ENCODE results near the gene ABL2.

ABL2 gene

DNA sequence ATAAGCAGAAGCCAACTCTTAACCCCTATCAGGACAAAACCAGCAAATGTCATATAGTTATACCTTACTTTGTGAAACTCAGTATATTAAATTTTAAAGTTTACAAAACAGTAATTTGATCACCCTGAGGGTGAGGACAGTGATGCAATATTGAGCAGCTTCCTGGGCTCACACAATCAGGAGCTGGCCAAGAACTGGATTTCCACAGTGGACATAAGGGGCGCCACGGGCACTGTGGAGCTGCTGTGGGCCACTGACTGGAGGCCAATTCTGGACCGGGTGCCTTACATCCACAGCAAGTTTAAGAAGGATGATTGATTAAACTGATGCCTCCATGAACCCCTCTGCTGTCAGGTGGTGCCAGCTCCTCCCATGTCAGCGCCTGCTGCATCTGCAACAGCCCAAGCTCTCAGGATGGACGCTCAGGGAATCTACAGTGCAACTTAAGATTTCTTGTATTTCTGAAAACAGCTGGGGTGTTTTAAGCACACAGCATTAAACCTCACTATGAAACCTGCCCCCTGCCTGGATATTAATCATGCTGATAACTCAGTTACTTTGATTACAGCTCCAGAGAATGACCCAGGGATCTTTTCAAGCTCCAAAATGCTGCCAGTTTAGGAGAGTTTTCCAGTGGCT lies 91.7 kb downstream of the ABL2 start:
- TF ChIP-seq TCF12 (IDR thresholded peaks at IDR 0.05; ENCODE audit: low read depth) (no peak), CEBPB (IDR thresholded peaks at IDR 0.05) (peak; percentile 31; the same call in 1 of the 2 replicates)
- TF ChIP-seq, protein P1, sequence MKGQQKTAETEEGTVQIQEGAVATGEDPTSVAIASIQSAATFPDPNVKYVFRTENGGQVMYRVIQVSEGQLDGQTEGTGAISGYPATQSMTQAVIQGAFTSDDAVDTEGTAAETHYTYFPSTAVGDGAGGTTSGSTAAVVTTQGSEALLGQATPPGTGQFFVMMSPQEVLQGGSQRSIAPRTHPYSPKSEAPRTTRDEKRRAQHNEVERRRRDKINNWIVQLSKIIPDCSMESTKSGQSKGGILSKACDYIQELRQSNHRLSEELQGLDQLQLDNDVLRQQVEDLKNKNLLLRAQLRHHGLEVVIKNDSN (IDR thresholded peaks at IDR 0.05) = no peak

DNA sequence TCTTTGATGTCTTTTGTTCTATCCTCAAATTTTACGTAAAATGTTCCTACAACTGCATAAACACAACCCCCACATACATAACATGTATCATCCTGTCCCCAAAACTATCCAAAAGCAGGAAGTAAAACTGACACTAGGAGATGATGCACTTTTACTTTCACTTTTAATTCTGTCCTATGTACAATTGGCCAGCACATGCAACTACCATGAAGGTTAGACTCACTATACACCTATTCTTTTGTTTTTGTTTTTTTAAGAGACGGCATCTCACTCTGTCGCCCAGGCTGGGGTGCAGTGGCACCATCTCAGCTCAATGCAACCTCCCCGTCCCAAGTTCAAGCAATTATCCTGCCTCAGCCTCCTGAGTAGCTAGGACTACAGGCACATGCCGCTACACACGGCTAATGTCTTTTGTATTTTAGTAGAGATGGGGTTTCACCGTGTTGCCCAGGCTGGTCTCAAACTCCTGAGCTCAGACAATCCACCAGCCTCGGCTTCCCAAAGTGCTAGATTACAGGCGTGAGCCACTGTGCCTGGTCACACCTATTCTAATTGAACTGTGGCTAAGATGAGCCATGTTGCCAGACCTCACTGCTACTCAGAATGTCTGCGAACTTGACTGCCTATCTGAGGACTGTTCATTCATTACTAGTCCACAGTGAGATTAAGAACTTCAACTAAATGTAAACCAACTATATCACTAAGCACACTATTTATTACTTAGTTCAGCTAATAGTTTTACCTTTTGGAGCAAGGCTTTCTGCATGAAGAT lies 99.6 kb downstream of the ABL2 start:
- TF ChIP-seq, protein P1 (IDR thresholded peaks at IDR 0.05) = no peak
- TF ChIP-seq YY1 (IDR thresholded peaks at IDR 0.05; ENCODE audit: low read depth) (no peak), TEAD4 (IDR thresholded peaks at IDR 0.05) (no peak), ZBTB7A (IDR thresholded peaks at IDR 0.05; ENCODE audit: low read depth) (no peak), NFIC (IDR thresholded peaks at IDR 0.05) (no peak), TAF1 (IDR thresholded peaks at IDR 0.05; ENCODE audit: low read depth) (no peak), CEBPB (IDR thresholded peaks at IDR 0.05) (no peak), EGR1 (IDR thresholded peaks at IDR 0.05) (no peak), CREB1 (IDR thresholded peaks at IDR 0.05; ENCODE audit: low read depth) (no peak), RAD21 (IDR thresholded peaks at IDR 0.05; ENCODE audit: low read depth) (no peak), EP300 (IDR thresholded peaks at IDR 0.05; ENCODE audit: borderline replicate concordance) (no peak), FOXM1 (IDR thresholded peaks at IDR 0.05; ENCODE audit: borderline replicate concordance, low read depth) (no peak)
- TF ChIP-seq, protein P2, sequence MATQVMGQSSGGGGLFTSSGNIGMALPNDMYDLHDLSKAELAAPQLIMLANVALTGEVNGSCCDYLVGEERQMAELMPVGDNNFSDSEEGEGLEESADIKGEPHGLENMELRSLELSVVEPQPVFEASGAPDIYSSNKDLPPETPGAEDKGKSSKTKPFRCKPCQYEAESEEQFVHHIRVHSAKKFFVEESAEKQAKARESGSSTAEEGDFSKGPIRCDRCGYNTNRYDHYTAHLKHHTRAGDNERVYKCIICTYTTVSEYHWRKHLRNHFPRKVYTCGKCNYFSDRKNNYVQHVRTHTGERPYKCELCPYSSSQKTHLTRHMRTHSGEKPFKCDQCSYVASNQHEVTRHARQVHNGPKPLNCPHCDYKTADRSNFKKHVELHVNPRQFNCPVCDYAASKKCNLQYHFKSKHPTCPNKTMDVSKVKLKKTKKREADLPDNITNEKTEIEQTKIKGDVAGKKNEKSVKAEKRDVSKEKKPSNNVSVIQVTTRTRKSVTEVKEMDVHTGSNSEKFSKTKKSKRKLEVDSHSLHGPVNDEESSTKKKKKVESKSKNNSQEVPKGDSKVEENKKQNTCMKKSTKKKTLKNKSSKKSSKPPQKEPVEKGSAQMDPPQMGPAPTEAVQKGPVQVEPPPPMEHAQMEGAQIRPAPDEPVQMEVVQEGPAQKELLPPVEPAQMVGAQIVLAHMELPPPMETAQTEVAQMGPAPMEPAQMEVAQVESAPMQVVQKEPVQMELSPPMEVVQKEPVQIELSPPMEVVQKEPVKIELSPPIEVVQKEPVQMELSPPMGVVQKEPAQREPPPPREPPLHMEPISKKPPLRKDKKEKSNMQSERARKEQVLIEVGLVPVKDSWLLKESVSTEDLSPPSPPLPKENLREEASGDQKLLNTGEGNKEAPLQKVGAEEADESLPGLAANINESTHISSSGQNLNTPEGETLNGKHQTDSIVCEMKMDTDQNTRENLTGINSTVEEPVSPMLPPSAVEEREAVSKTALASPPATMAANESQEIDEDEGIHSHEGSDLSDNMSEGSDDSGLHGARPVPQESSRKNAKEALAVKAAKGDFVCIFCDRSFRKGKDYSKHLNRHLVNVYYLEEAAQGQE (IDR thresholded peaks at IDR 0.05; ENCODE audit: low read depth) = no peak
- TF ChIP-seq, protein P3, sequence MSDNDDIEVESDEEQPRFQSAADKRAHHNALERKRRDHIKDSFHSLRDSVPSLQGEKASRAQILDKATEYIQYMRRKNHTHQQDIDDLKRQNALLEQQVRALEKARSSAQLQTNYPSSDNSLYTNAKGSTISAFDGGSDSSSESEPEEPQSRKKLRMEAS (IDR thresholded peaks at IDR 0.05) = no peak

DNA sequence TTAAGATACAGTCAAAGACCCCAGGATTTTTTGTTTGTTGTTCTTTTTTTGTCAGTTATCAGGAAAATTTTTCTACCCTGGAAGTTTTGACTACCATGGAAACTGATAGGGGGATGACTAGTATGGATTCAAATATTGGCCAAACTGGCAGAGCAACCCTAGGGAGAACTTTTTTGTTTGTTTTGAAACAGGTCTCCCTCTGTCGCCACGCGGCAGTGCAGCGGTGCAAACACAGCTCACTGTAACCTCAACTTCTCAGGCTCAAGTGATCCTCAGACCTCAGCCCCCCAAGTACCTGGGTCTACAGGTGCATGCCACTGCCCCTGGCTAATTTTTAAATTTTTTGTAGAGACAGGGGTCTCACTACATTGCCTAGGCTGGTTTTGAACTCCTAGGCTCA lies 101.0 kb downstream of the ABL2 start:
- TF ChIP-seq YY1 (IDR thresholded peaks at IDR 0.05; ENCODE audit: low read depth) = no peak

DNA sequence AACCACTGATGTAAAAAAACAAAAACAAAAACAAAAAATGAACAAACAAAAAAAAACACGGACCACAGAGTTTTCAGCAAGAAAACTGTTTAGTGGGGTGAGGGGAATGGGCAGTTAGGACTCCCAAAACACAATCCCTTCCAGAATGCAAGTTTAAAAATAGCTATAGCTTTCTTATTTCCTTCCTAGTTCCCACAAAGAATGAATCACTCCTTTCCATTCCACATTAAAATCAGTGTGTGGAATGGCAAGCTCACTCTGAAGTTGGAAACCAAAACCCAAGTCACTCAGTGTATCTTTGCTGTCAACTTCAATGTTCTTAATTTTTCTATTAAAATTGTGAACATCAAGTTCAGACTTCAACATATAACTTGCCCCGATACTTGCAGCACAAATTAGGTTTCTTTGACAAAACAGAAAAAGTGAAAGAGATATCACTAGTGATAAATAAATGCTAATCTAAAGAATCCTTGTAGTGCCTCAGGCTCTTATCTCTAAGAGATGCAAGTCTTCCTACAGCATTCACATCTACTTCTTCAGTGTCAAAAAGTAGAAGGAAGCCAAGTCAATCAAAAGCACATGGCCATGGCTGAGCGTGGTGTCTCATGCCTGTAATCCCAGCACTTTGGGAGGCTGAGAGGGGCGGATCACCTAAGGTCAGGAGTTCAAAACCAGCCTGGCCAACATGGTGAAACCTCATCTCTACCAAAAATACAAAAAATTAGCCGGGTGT lies 102.1 kb downstream of the ABL2 start:
- TF ChIP-seq, protein P1 (IDR thresholded peaks at IDR 0.05) = no peak
- TF ChIP-seq RAD21 (IDR thresholded peaks at IDR 0.05; ENCODE audit: low read depth) (no peak), TAF1 (IDR thresholded peaks at IDR 0.05; ENCODE audit: low read depth) (no peak), ZBTB7A (IDR thresholded peaks at IDR 0.05; ENCODE audit: low read depth) (no peak), CEBPB (IDR thresholded peaks at IDR 0.05) (no peak), TEAD4 (IDR thresholded peaks at IDR 0.05) (no peak), FOXM1 (IDR thresholded peaks at IDR 0.05; ENCODE audit: borderline replicate concordance, low read depth) (no peak), YY1 (IDR thresholded peaks at IDR 0.05; ENCODE audit: low read depth) (no peak), TCF12 (IDR thresholded peaks at IDR 0.05; ENCODE audit: low read depth) (no peak), NFIC (IDR thresholded peaks at IDR 0.05) (no peak), CREB1 (IDR thresholded peaks at IDR 0.05; ENCODE audit: low read depth) (no peak), EGR1 (IDR thresholded peaks at IDR 0.05) (no peak), EP300 (IDR thresholded peaks at IDR 0.05; ENCODE audit: borderline replicate concordance) (no peak)
- TF ChIP-seq, protein P2 (IDR thresholded peaks at IDR 0.05; ENCODE audit: low read depth) = no peak
- TF ChIP-seq, protein P3 (IDR thresholded peaks at IDR 0.05) = no peak
